HG03135 (cell line): ENCODE results near the gene AFTPH.
A peak's percentile ranks its signal among the peaks of the same experiment; 100 is the strongest.
"Not testable (repeated sequence)": the region's sequence is repeated elsewhere in the genome, so short reads cannot be mapped to it uniquely, and the experiment has no call there.

Source experiments
- ATAC-seq: cut with Tn5 transposase; IDR thresholded peaks from one replicate; pipeline ENCODE4 v1.9.1; 2021; ENCODE audit warnings: mild to moderate bottlenecking, moderate library complexity; ENCODE audit not compliant: unreplicated experiment

The AFTPH gene

DNA sequence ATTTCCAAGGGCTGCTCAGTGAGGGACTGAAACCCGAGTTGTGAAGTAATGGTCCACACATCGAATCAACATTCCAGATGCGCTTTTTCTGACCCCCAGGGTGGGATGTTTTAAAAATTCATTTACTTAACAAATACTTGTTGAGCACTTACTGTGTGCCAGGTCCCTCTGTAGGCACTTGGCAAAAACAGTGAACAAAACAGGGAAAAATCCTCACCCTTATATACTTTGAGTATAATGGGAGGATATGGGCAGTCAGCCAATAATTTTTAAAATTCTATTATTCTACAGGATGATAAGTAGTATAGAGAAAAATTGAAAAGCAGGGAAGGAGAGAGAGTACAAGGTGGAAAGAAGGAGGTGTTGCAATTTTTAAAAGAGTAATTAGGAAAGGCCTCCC, 31.3 kb upstream of the AFTPH start:
- ATAC-seq, result no peak

- ATAC-seq, result no peak
Measured at GRCh38 chr2:64493788-64494187, 30.3 kb upstream of the AFTPH start.

GRCh38 chr2:64498438-64498837, 25.7 kb upstream of the AFTPH start:
- no peak for ATAC-seq

DNA sequence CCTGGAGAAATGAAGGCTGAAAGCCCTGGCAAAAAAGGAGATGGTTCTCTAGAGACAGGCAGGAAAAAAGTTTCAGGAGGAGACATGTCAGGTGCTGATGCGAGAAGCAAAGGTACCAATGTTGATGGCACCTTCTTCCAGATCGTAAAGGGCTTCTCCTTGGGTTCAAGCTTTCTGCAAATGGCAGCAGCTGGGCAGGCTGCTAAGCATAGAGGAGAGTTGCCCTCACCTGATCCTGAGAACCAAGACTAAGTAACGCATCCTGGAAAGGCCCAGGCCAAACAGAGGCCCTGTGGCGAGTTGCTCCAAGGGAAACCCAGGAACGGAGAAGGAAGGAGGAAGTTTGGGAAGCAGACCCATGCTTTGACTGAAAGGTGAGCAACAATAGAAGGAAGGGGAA, 23.6 kb upstream of the AFTPH start:
- ATAC-seq, result no peak

DNA sequence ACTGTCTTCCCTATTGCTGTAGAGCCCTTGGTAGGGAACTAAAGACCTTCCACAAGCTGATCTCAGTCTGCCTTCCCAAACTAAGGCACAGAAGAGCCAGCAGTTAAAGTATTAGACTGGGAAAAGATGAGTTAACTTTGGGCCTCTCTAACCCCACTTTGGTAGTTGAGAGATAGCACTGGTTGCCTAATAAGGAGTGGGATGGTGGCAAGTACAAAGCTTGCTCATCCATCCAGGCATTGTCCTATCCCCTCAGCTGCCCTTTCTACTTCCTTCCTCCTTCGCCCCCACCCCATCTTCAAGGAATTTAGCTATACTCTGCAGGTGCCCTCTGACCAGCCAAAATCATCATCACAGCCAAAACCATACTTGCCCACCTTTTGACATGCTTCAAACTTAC, 22.2 kb upstream of the AFTPH start:
- no peak for ATAC-seq

DNA sequence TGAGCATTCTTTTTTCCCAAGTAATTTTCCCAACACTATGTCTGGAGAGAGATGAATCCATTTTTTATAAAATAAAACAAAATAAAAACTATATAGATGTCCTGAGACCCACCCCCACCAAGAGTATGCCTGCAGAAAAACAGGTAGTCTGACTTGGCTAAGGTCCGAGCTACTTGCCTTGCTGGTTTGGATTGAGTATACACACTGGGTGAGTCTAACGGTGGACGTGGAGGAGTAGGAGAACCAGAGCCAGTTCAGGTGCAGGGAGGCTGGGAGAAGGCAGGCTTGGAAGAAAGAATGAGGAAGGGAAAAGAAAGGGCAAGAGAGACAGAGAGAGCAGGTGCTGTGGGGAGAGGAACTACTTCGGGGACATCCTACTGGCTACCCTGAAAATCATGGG, 21.3 kb upstream of the AFTPH start:
- ATAC-seq, result no peak

GRCh38 chr2:64504774-64505720, 19.1 kb upstream of the AFTPH start:
- ATAC-seq, result no peak

- ATAC-seq, result no peak
Measured at GRCh38 chr2:64506686-64507085, 17.4 kb upstream of the AFTPH start.

DNA sequence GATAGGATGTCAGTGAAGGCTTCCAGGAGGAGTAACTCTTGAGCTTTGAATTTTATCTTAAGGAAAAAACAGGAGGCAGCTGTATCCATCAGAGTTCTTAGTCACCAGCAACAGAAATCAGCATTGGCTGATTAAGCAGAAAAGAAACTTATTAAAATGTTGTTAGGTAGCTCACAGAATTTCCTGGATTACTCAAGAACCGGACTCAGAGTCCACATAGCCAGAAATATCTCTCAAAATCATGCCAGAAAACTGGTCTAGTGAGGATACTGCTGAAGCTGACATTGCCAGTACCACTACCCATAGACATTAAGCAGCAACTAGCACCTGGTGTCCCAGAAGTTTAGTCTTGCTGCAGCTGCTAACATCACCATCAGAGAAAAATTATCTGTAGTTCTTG, 10.1 kb upstream of the AFTPH start:
- no peak for ATAC-seq

GRCh38 chr2:64515086-64515485, 9.0 kb upstream of the AFTPH start:
- ATAC-seq, result no peak

GRCh38 chr2:64516651-64517510, 7.2 kb upstream of the AFTPH start:
- ATAC-seq, result no peak

- ATAC-seq, result no peak
Measured at GRCh38 chr2:64517511-64517884, 6.6 kb upstream of the AFTPH start.

GRCh38 chr2:64522843-64523428, 1.2 kb upstream of the AFTPH start:
- ATAC-seq, result no peak

- ATAC-seq, result no peak
Measured at GRCh38 chr2:64524604-64525316, 632 bp downstream of the AFTPH start.

DNA sequence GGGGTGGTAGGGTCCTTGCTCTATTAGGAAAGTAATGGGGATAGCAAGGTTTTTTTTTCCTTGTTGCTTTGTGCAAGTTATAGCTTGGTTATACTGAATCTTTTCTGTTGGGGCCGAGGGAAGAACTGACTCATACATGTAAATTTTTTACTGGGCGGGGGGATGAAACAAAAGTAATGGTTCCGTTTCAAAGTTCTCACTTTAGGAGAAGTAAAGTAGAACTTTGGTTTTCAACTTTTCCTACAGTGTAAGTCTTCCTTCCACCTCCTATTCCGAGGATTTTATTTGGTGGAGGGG, 1.1 kb downstream of the AFTPH start:
- peak; percentile 35 for ATAC-seq

GRCh38 chr2:64526034-64526433, 1.9 kb downstream of the AFTPH start:
- ATAC-seq, result no peak

DNA sequence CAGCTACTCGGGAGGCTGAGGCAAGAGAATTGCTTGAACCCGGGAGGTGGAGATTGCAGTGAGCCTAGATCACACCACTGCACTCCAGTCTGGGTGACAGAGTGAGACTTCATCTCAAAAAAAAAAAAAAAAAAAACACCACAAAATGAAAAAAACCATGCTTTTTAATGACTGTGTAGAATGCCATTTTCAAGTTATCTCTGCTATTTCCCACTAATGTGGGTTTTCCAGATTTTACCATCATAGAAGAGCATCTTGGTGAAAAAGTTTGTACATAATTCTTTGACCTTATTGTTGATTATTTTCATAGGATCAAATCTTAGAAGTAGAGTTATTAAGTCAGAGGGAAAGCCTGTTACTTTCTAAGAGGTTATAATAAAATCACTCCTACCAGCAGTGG, 6.8 kb downstream of the AFTPH start:
- ATAC-seq, result not testable (repeated sequence)

GRCh38 chr2:64532030-64532429, 7.9 kb downstream of the AFTPH start:
- ATAC-seq, result no peak

DNA sequence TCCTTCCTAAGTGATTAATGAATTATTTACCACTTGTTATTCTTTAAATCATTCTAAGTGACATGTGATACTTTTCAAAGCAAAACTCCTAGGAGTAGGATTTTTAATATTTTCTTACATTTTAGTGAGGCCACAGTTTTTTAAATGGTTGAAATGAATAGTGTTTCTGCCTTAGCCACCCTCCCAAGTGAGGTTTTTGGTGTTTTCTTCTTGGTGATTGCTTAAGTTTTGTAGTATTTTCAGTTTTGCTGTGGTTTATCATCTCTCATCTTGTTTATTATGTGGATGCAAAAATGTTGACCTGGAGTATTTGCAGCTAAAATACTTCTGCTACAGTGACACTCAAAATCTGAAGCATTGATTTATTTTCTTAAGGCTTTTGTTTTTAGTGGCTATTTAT, 9.8 kb downstream of the AFTPH start:
- ATAC-seq, result no peak

- ATAC-seq, result no peak
Measured at GRCh38 chr2:64534363-64534762, 10.2 kb downstream of the AFTPH start.

DNA sequence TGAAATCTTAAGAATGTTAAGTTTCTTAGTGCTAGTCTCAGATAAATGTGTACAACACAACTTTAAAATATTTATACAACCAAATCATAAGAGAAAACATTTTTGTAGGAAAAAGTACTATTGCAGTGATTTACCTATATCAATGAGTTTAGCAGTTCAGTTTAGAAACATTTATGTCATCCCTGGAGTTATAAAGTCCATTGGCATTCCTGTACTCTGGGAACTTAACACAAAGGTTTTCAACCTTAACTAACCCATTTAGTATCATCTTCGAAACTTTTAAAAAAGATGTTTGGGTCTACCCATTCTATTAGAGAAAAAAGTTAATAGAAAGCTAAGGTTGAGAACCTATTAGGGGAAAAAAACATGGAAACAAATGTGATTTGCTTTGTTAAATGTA, 10.9 kb downstream of the AFTPH start:
- ATAC-seq, result no peak
